Heart left ventricle (tissue), 16 donors: ENCODE data around the gene RAB12. TPM values are rescaled to one million over a fixed set of nuclear protein-coding genes. Genes with fewer than 3 reads are reported as not detected.

ENCODE experiments used
- ATAC-seq, 4 donors: fragments of 200-7000 bp; cut with Tn5 transposase; one replicate each; pipeline ENCODE4 v1.9.1; 2020 to 2022; ENCODE audit warnings: moderate library complexity in 4 of 4, mild to moderate bottlenecking in 3 of 4, moderate number of reproducible peaks in 1 of 4
- DNase-seq, 5 donors: peaks; one replicate each; pipeline ENCODE4 v3.0.0-alpha.2; 2020
- H3K27ac ChIP-seq, 12 donors: fragments of 200-600 bp; sonication (generic) in 4 of 12; one replicate each; pipeline versions ENCODE4 v1.5.0 to v1.8.0; 2016 to 2022; ENCODE audit warnings: mild to moderate bottlenecking in 2 of 12
- H3K27me3 ChIP-seq, 9 donors: fragments of 200-600 bp; sonication (generic) in 2 of 9; one replicate each; pipeline versions ENCODE4 v1.5.1 to v1.8.0; 2016 to 2022; ENCODE audit warnings: mild to moderate bottlenecking in 3 of 9
- H3K36me3 ChIP-seq, 9 donors: fragments of 200-600 bp; sonication (generic) in 2 of 9; one replicate each; pipeline versions ENCODE4 v1.5.0 to v1.8.0; 2018 to 2022; ENCODE audit warnings: mild to moderate bottlenecking in 2 of 9
- H3K4me1 ChIP-seq, 12 donors: fragments of 200-600 bp; sonication (generic) in 4 of 12; one replicate each; pipeline versions ENCODE4 v1.5.0 to v1.8.0; 2016 to 2022; ENCODE audit warnings: mild to moderate bottlenecking in 3 of 12
- H3K4me3 ChIP-seq, 12 donors: fragments of 200-600 bp; sonication (generic) in 4 of 12; one replicate each; pipeline versions ENCODE4 v1.5.0 to v1.8.0; 2017 to 2022; ENCODE audit warnings: mild to moderate bottlenecking in 9 of 12, moderate library complexity in 4 of 12
- H3K9me3 ChIP-seq, 12 donors: fragments of 200-600 bp; sonication (generic) in 4 of 12; one replicate each; pipeline versions ENCODE4 v1.5.0 to v1.8.0; 2016 to 2022; ENCODE audit warnings: mild to moderate bottlenecking in 1 of 12
- CTCF ChIP-seq, 12 donors: fragments of 200-600 bp; sonication (generic) in 4 of 12; IDR thresholded peaks; one replicate each; pipeline versions ENCODE4 v1.5.0 to v1.8.0; 2018 to 2022; ENCODE audit warnings: antibody characterized with exemption in 12 of 12, mild to moderate bottlenecking in 5 of 12
- POLR2A ChIP-seq, 2 donors: fragments of 450-650 bp; IDR thresholded peaks; one replicate each; pipeline ENCODE4 v1.6.1; 2017; ENCODE audit warnings: antibody characterized with exemption in 2 of 2, mild to moderate bottlenecking in 2 of 2, moderate library complexity in 2 of 2
- WGBS, 4 donors: extraction: QIAGEN DNeasy Blood & Tissue Kit in 2 of 4; methylation state at CpG; one replicate each; pipeline versions ENCODE4 v1.1.5 to v1.1.7; 2013 to 2018; 5-methylcytosine and 5-hydroxymethylcytosine counted together
- intact Hi-C, 10 donors: fragments of 100-400 bp; cut with DNase I; formaldehyde crosslinking; loops; one replicate each; pipeline versions ENCODE4 v1.11.1 to v1.14.2; 2022
- long read RNA-seq, 3 donors: library from polyadenylated mRNA; unstranded; transcript quantifications; one replicate each; pipeline ENCODE4 v2.0.0, GENCODE V29; 2020 to 2021
- polyA plus RNA-seq, 2 donors: library from polyadenylated mRNA; stranded (reverse); fragments of 200-250 nt; gene quantifications; one replicate each; pipeline ENCODE4 v1.2.3, GENCODE V29; 2013
- total RNA-seq, 9 donors: library from RNA; depleted of rRNA in 2 of 9; stranded (reverse); fragments of >200 nt in 2 of 9; fragmentation: NEBNext Ultra II Directional in 3 of 9; extraction: Animal tissue kit (Norgen Biotek cat#: 25700) in 3 of 9; gene quantifications; one replicate each; pipeline versions ENCODE4 v1.1.0 to v1.2.4, GENCODE V29; 2016 to 2023
- donor health status: ischemic (EF 13 %, LVEDD 7.1; RV severe dilation, severe dysfunction).
- donor health status: healthy with polysubstance abuse.
- donor health status: DM: no; HTN: yes; CAD: no.
- donor health status: DM: no; HTN: no; CAD: no.
- donor health status: ischemic (EF 25% LVEDD 6.9; RV normal size, moderate dysfunction).
- donor health status: ischemic (EF 25% LVEDD 5.7; RV mildly dilated, moderate dysfunction).
- donor health status: healthy.
- donor health status: DM: yes; HTN: yes; CAD: no.
- donor health status: ischemic (EF 35%, LVEDD 5.7; RV mildly dilated, moderate dysfunction).
- donor health status: nonischemic (EF 11% LVEDD 7.7; RV severe dilation, severe dysfunction).
- donor health status: DM: yes; HTN: yes; CAD: no.
- donor health status: PGD.
- donor health status: ischemic (EF 29% LVEDD 5.4; RV normal size, mild dysfunction).
- donor health status: nonischemic (EF 23%, LVEDD 6.1; RV moderate dilation, normal function).

Gene RAB12
- 100 to 1,000 TPM in 5 of 9 donors, 10 to 100 TPM in 4; 66.5 to 123 (median 100) TPM for total RNA-seq
- 10 to 100 TPM; 51.5 to 62.9 TPM for polyA plus RNA-seq
- long read RNA-seq, donor 1, transcript RAB12-203 (6 exons, 2,145 nt): major isoform, 84 of 94 reads
- long read RNA-seq, donor 1, partial matches to known transcripts: 3 of 94 reads
- long read RNA-seq, donor 1, other reads (novel, unspliced or antisense): 7 of 94 reads
- long read RNA-seq, donor 2, partial matches to known transcripts: 0 of 10 reads
- long read RNA-seq, donor 2, other reads (novel, unspliced or antisense): 9 of 10 reads
- long read RNA-seq, donor 3, transcript RAB12-203 (6 exons, 2,145 nt): major isoform, 62 of 62 reads
- long read RNA-seq, donor 3, partial matches to known transcripts: 0 of 62 reads
- long read RNA-seq, donor 3, other reads (novel, unspliced or antisense): 0 of 62 reads

- intact Hi-C loops: loop anchor here in 2 of 10 donors (5.0 to 10.0 kb wide), 2 partner anchors 47 to 64 kb away; no protein-coding TSS in a partner anchor
- peaks cover 6 to 54% (median 37%) of the 10 kb centered on the region in 12 donors for H3K4me1 ChIP-seq
- peak within 1 kb of the TSS; percentile 69 to 89 (median 83) for H3K27ac ChIP-seq
- 4 to 17% (median 7%) methylated on average over 54 to 93 of the region's 95 CpGs for WGBS, 4 donors
- peaks cover 0 to 11% (median 0%) of the 10 kb centered on the region in 9 donors for H3K36me3 ChIP-seq
- H3K27me3 ChIP-seq: no peaks in the 10 kb centered on the region
- no peaks in the 10 kb centered on the region for H3K9me3 ChIP-seq
- TF ChIP-seq CTCF (IDR thresholded peaks at IDR 0.05): peak; percentile 28 to 94 (median 72)
- TF ChIP-seq POLR2A (IDR thresholded peaks at IDR 0.05): peak in 1 of 2 donors; percentile 33
- DNase-seq (peak; percentile 91 to 95 (median 92)), ATAC-seq (peak; percentile 71 to 94 (median 90))
- peak within 1 kb of the TSS; percentile 53 to 97 (median 88) for H3K4me3 ChIP-seq
Measured at GRCh38 chr18:8608795-8609658, at the start of gene RAB12. RAB12 (plus strand) TSS chr18:8609437; CDS start chr18:8609440, 3 bp downstream.

DNA sequence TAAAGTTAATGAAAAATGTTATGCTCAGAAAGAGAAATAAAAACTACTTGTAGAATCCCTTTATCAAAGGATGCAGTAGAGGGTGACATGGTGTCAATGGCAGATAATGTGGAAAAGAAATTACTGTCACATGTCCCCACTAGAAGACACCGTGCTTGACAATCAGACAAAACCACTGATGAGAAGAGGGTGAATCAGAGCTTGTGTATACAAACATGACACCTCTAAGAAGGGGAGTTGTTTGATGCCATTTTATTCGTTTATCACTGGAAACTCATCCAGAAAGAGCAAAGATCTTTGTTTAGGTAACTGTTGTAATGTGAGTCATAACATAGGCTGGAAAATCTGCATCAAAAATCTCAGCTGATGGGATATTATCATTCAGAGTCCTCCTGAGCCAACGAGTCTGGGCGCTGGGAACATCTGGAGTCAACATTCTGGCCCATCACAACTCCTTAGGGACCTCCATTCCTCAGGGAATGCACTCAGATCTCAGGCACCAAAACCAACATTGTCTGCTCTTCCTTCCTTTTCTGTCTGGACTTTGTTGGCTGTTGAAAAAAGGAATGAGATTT is 49.5 kb upstream of the RAB12 start:
- WGBS, 4 donors: 44 to 52% (median 47%) methylated on average over 4 of the region's 4 CpGs

DNA sequence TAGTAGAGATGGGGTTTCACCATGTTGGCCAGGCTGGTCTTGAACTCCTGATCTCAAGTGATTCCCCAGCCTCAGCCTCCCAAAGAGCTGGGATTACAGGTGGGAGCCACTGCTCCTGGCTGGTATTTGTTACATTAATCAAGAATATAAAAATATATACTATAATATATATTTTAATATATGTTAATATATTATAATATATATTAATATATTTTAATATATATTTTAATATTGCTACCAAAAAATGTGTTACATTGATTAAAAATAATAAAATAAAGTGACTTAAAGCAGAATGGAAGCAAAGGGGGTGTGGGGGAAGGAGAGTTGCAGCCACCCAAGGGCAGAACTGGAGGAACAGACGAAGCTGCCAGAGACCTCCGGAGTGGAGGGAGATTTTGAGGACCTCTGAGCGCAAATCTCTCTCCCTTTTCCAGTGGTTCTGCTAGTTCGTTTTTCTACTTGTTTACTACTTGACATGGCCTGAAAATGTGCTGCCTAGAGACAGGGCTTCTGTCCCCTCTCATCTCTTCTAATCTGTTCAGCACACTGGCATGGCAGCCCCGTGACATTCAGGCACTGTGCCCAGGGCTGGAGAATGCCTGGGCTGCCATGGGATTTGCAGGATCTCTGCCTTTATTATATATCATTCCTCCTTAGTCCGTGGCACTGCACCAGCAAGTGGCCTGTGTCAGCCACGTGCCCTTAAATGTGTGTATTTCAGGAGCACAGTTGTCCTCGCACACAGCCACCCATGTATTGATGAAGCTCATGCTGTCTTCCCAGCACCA is 47.9 kb upstream of the RAB12 start:
- intact Hi-C loops: loop anchor here in 2 of 10 donors (5.0 kb wide), 2 partner anchors 46 to 61 kb away; partner anchors contain the start of gene RAB12 (in 1 of the 2)
- Histone ChIP-seq H3K4me1 (peaks cover 0 to 25% (median 9%) of the 10 kb centered on the region in 12 donors), H3K36me3 (no peaks in the 10 kb centered on the region), H3K4me3 (no peak overlapping the region), H3K9me3 (peaks cover 0 to 4% (median 0%) of the 10 kb centered on the region in 12 donors), H3K27me3 (no peaks in the 10 kb centered on the region), H3K27ac (peak overlapping the region in 11 of 12 donors; percentile 16 to 89 (median 73))
- peak; percentile 77 to 93 (median 84) for ATAC-seq
- DNase-seq: peak; percentile 58 to 82 (median 68)
- TF ChIP-seq POLR2A (IDR thresholded peaks at IDR 0.05) (no peak), CTCF (IDR thresholded peaks at IDR 0.05) (no peak)
- 42 to 65% (median 52%) methylated on average over 8 of the region's 8 CpGs for WGBS, 4 donors

More for the DNA sequence above, 49.5 kb upstream of the RAB12 start:
- ATAC-seq: no peak
- Histone ChIP-seq H3K4me1 (peaks cover 0 to 25% (median 9%) of the 10 kb centered on the region in 12 donors), H3K4me3 (no peak overlapping the region), H3K36me3 (no peaks in the 10 kb centered on the region), H3K27ac (no peak overlapping the region), H3K9me3 (peaks cover 0 to 4% (median 0%) of the 10 kb centered on the region in 12 donors), H3K27me3 (no peaks in the 10 kb centered on the region)
- TF ChIP-seq POLR2A (IDR thresholded peaks at IDR 0.05) (no peak), CTCF (IDR thresholded peaks at IDR 0.05) (no peak)
- no peak for DNase-seq
- intact Hi-C loops: loop anchor here in 2 of 10 donors (5.0 kb wide), 2 partner anchors 48 to 63 kb away; partner anchors contain the start of gene RAB12 (in 1 of the 2)
